Calu3 (cell line): ENCODE results near the gene NECTIN1. TPM values are rescaled to one million over a fixed set of nuclear protein-coding genes. Genes with fewer than 3 reads are reported as not detected.

Experiments used
- BruUV-seq: library from RNA; stranded (reverse); fragments of 400-500 nt; replicated peaks from 2 replicates; lab custom pipeline; 2021; lab: Mats Ljungman, UMichigan
- CTCF ChIA-PET: fragments of 300-600 bp; sonication (Branson Sonifier 250); formaldehyde crosslinking; loops from one replicate; lab custom pipeline; 2022; ENCODE audit warnings: antibody characterized with exemption; lab: Charles Lee
- DNase-seq: peaks from one replicate; pipeline ENCODE4 v3.0.0; 2022
- H3K27ac Mint-ChIP-seq: one replicate; pipeline ENCODE4 v1.8.0; 2022; ENCODE audit warnings: mixed read lengths; ENCODE audit not compliant: unreplicated experiment
- H3K27me3 Mint-ChIP-seq: one replicate; pipeline ENCODE4 v1.8.0; 2022; ENCODE audit warnings: mixed read lengths; ENCODE audit not compliant: unreplicated experiment
- H3K36me3 Mint-ChIP-seq: one replicate; pipeline ENCODE4 v1.8.0; 2022; ENCODE audit warnings: mild to moderate bottlenecking, moderate library complexity, mixed read lengths; ENCODE audit not compliant: insufficient read depth, unreplicated experiment
- H3K4me1 Mint-ChIP-seq: one replicate; pipeline ENCODE4 v1.8.0; 2022; ENCODE audit warnings: mild to moderate bottlenecking, low read depth, mixed read lengths; ENCODE audit not compliant: unreplicated experiment
- H3K4me3 Mint-ChIP-seq: one replicate; pipeline ENCODE4 v1.8.0; 2022; ENCODE audit warnings: mild to moderate bottlenecking, low read depth, moderate library complexity, mixed read lengths; ENCODE audit not compliant: unreplicated experiment
- H3K9me3 Mint-ChIP-seq: one replicate; pipeline ENCODE4 v1.8.0; 2022; ENCODE audit warnings: low read depth, mixed read lengths; ENCODE audit not compliant: unreplicated experiment
- intact Hi-C: fragments of 100-400 bp; cut with micrococcal nuclease; formaldehyde crosslinking; loops from one replicate; pipeline ENCODE4 v1.10.0; 2022; ENCODE audit not compliant: unreplicated experiment
- total RNA-seq: library from RNA; stranded (reverse); gene quantifications from 2 replicates; pipeline ENCODE4 v1.2.3, GENCODE V29; 2022
- TF ChIP-seq, protein P1 (sequence below): fragments of 200-600 bp; IDR thresholded peaks from one replicate; pipeline ENCODE4 v1.8.0; 2022; ENCODE audit warnings: antibody characterized with exemption; ENCODE audit not compliant: unreplicated experiment

NECTIN1 gene
- total RNA-seq, 1 experiment from 2014 or later, result 22.1 TPM

DNA sequence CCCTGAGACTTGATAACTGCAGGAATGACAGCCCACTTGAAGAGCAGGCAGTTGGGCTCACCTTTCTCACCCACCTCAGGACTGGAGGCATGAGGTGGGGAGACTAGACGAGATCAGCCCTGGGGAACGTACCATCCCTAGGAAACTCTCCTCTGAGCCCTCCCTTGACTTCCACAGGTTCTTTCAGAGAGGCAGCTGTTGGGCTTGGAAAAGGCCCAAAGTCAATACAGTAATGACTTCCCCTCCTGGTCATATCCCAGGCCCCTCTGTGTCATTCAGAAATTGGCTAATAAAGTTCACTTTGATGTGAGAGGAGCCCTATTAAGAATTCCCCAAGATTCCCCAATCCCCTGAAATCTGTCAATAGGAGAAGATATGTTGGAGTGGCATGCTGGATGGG lies 5.8 kb upstream of the NECTIN1 start:
- Mint-ChIP-seq H3K9me3 (no peaks in the 10 kb centered on the region), H3K36me3 (peaks cover 3% of the 10 kb centered on the region), H3K27me3 (peaks cover 13% of the 10 kb centered on the region), H3K4me3 (no peak overlapping the region), H3K4me1 (no peaks in the 10 kb centered on the region), H3K27ac (no peak overlapping the region)
- no TSS peak for BruUV-seq
- no peak for DNase-seq
- CTCF ChIA-PET, result no interaction called here
- intact Hi-C loops, result no loop called here
- TF ChIP-seq, protein P1, sequence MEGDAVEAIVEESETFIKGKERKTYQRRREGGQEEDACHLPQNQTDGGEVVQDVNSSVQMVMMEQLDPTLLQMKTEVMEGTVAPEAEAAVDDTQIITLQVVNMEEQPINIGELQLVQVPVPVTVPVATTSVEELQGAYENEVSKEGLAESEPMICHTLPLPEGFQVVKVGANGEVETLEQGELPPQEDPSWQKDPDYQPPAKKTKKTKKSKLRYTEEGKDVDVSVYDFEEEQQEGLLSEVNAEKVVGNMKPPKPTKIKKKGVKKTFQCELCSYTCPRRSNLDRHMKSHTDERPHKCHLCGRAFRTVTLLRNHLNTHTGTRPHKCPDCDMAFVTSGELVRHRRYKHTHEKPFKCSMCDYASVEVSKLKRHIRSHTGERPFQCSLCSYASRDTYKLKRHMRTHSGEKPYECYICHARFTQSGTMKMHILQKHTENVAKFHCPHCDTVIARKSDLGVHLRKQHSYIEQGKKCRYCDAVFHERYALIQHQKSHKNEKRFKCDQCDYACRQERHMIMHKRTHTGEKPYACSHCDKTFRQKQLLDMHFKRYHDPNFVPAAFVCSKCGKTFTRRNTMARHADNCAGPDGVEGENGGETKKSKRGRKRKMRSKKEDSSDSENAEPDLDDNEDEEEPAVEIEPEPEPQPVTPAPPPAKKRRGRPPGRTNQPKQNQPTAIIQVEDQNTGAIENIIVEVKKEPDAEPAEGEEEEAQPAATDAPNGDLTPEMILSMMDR, result no peak

DNA sequence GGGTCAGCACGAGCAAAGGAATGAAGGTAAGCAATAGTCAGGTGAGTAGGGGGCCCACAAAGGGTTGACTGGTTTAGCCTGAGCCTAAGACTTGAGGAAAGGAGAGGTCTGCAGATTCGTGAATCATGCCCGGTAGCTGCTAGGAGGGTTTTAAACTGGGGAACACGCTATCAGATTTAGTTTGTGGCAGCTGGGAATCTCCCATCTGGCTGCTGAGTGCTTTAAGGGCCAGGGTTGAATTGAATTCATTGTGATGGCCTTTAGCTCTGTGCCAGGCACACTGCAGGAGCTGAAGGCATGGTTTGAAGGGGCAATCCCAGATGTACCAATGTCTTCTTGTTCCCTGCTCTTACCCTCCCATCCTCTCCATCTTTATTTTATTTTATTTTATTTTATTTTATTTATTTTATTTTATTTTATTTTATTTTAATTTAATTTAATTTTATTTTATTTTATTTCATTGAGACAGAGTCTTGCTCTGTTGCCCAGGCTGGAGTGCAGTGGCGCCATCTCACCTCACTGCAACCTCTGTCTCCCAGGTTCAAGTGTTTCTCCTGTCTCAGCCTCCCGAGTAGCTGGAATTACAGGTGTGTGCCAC lies 1.9 kb upstream of the NECTIN1 start:
- TF ChIP-seq, protein P1, result no peak
- Mint-ChIP-seq H3K4me3 (no peak overlapping the region), H3K27ac (no peak overlapping the region), H3K4me1 (no peaks in the 10 kb centered on the region), H3K36me3 (peaks cover 27% of the 10 kb centered on the region), H3K9me3 (no peaks in the 10 kb centered on the region), H3K27me3 (peaks cover 13% of the 10 kb centered on the region)
- no TSS peak for BruUV-seq
- intact Hi-C loops, result no loop called here
- no peak for DNase-seq
- CTCF ChIA-PET, result no interaction called here

DNA sequence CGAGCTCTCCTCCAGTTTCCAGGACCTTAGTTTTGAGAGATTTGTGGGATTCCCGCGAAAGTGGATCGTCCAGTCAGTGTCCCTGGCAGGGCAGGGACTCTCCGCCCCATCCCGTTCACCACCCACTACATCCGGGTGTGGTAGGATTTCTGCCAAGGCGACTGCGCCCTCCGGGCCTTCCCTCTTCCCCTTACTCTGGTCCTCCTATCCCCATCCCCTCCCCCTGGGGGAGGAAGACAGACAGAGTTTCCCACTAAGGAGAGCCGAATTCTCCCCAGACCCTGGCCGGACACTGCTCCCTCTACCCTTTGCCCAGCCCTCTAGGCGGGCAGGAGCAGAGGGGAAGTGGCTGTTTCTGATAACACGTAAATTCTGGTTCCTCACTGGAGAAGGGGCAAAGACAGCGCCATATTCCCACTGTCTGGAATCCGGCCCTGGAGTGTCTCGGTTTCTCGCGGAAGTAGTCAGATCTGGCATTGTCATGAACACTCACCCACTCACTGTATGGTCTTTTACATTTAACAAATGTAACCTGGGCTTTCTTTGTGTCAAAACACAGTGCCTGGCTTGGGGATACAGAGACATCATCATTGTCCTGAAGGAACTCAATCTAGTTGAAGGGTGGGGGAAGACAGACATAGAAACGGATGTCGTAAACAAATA lies 1.1 kb upstream of the NECTIN1 start:
- BruUV-seq, result no TSS peak
- H3K36me3 Mint-ChIP-seq, result peaks cover 27% of the 10 kb centered on the region
- no peaks in the 10 kb centered on the region for H3K4me1 Mint-ChIP-seq
- peak overlapping the region; percentile 78 for H3K4me3 Mint-ChIP-seq
- no peaks in the 10 kb centered on the region for H3K9me3 Mint-ChIP-seq
- peak; percentile 29 for DNase-seq
- intact Hi-C loops, result loop anchor here (5.0 to 10.0 kb wide), 2 partner anchors 38 to 65 kb away; no protein-coding TSS in a partner anchor
- peak overlapping the region; percentile 23 for H3K27ac Mint-ChIP-seq
- peaks cover 13% of the 10 kb centered on the region for H3K27me3 Mint-ChIP-seq
- TF ChIP-seq, protein P1, result no peak
- CTCF ChIA-PET, result interaction anchor here (1.4 to 1.6 kb wide), 3 partner anchors 36 to 57 kb away, joined by 4 to 6 read pairs (median 5); no protein-coding TSS in a partner anchor

DNA sequence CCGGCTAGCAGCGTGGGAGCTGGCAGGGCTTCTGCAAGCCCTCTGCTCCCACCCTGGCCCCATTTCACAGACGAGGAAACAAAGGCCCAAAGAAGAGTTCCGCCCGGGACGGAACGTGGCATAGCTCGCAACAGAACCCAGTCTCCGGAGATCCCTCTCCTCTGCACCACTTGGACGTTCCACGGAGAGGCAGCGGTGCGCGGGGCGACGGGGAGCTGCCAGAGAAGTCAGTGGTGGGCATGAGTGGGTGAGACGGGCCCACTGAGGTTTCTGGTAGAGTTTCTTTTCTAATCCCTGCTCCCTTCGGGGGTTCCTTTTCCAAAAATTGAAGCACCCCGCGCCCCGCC lies 554 bp upstream of the NECTIN1 start:
- intact Hi-C loops, result loop anchor here (5.0 to 10.0 kb wide), 2 partner anchors 37 to 65 kb away; no protein-coding TSS in a partner anchor
- CTCF ChIA-PET, result interaction anchor here (1.0 to 1.6 kb wide), 6 partner anchors 8 to 275 kb away, joined by 3 to 6 read pairs (median 4); no protein-coding TSS in a partner anchor
- BruUV-seq, result no TSS peak
- DNase-seq, result no peak
- Mint-ChIP-seq H3K27ac (peak overlapping the region; percentile 23), H3K4me1 (no peaks in the 10 kb centered on the region), H3K36me3 (peaks cover 27% of the 10 kb centered on the region), H3K9me3 (no peaks in the 10 kb centered on the region), H3K27me3 (peaks cover 13% of the 10 kb centered on the region), H3K4me3 (peak overlapping the region; percentile 78)
- TF ChIP-seq, protein P1, result no peak
